H7 (cell line): ENCODE data around the gene KCNMA1. TPM values are rescaled to one million over a fixed set of nuclear protein-coding genes. Genes with fewer than 3 reads are reported as not detected.

Source experiments
- DNase-seq: peaks from one replicate; pipeline ENCODE4 v3.0.0; 2012
- H3K27me3 ChIP-seq: 2 replicates; pipeline ENCODE4 v1.6.0; 2011; ENCODE audit warnings: mild to moderate bottlenecking, low read length; ENCODE audit not compliant: control insufficient read depth, insufficient read depth
- H3K36me3 ChIP-seq: replicated peaks from 2 replicates; pipeline ENCODE4 v1.5.1; 2011; ENCODE audit warnings: low read length; ENCODE audit not compliant: control insufficient read depth, insufficient read depth
- H3K4me3 ChIP-seq: 2 replicates; pipeline ENCODE4 v1.5.1; 2011; ENCODE audit warnings: low read depth, mild to moderate bottlenecking, control low read depth, low read length, moderate library complexity; ENCODE audit not compliant: insufficient read depth
- total RNA-seq: library from RNA; depleted of rRNA; stranded (reverse); fragments of >200 nt; shearing (Covaris generic); gene quantifications from 2 replicates; pipeline ENCODE4 v1.2.3, GENCODE V29; 2014

KCNMA1 gene
- total RNA-seq, 1 experiment from 2014 or later = 0.94 TPM

GRCh38 chr10:77099136-77099535 is 538.5 kb downstream of the KCNMA1 start:
- Histone ChIP-seq H3K4me3 (no peak overlapping the region), H3K27me3 (peaks cover 2% of the 10 kb centered on the region), H3K36me3 (no peaks in the 10 kb centered on the region)
- DNase-seq = no peak

DNA sequence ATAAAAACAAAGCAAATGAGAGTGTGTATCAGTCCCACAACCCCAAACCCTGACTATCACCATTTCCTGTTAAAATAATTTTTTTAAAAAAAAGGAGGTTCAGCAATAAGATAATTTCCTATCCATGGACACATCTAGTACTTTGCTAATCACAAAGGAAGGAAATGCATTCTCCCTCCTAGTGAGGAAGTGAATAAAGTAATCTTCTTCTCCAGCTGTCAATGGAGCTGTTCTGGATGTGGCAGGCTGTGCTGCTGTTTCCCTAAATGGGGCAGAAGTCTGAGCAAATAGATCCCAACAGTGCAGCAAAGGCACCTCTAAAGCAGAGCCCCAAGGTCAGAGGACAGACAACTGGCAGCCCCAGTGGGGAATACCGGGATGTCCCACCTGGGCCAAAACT is 540.0 kb downstream of the KCNMA1 start:
- Histone ChIP-seq H3K27me3 (no peaks in the 10 kb centered on the region), H3K4me3 (no peak overlapping the region), H3K36me3 (no peaks in the 10 kb centered on the region)
- DNase-seq = no peak

- H3K4me3 ChIP-seq = no peak overlapping the region
Measured at GRCh38 chr10:77093126-77093525, 544.5 kb downstream of the KCNMA1 start.

DNA sequence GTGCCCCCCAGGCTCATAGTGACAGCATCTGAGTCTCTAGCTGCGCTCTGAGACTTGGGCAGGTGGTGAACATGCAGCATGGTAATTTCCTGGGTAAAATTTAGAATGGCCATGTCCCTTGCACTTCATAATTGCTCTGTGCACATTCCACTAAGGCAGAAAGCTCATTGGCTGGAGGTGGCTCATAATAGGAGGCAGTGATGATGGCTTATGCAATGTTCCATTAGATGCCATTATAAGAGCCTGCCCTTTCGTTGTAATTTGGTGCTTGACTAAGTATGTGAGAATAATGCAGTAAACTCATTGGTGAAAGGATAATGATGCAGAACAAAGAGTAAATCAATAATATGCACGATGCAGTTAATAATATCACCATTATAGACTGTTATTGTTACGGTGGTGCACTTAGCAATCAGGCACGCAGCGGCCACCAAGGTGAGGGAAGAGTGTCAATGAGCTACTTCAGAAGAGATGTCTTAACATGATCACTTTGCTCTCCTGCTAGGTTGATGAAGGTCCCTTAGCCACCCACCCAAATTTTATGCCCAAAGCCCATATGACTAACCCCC is 545.9 kb downstream of the KCNMA1 start:
- H3K27me3 ChIP-seq = no peaks in the 10 kb centered on the region
- no peak overlapping the region for H3K4me3 ChIP-seq
- no peaks in the 10 kb centered on the region for H3K36me3 ChIP-seq
- DNase-seq = no peak

More at GRCh38 chr10:77093126-77093525, 544.5 kb downstream of the KCNMA1 start:
- no peaks in the 10 kb centered on the region for H3K27me3 ChIP-seq
- DNase-seq = no peak
- no peaks in the 10 kb centered on the region for H3K36me3 ChIP-seq

DNA sequence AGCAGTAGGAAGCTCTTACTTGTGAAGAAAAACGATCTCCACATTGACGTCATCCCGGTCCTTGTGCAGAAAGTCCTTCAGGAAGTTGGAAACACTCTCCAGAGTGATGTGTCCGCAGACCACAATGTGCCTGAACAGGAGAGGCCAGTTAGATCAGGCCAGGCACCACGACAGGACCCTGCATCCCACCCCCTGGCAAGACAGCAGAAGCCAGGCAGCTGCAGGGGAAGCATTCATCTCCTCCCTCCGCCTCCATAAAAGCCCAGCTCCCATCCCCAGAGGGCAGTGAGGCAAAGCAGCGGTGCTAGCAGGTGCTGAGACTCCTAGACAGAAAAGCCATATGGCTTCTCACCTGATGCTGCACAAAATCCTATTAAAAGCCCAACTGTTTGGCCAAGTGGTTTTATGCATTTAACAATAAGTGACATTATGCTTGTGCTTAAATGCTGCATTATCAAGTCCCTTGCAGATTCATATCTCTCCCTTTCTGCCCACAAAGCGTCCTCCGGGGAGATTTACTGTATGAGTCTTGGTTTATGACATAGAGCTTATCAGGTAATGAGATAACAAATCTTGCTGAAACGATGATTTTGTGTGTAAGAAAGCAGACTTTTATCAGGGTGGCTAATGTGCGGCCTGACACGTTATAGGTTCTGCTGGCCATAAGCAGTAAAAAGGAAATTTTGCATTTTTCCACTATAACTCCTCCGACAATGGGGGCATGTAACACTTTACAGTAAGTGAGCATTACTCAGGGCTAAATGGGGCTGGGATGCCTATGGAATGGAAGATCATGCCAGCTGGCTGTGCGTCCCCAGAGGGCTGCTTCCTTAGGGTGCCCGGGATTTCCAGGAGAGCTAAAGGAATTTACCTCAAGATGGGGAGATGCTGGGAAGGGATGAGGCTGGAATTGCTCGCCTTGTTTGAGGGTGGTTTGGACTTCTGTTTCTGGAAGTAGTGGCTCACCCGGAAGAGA is 546.9 kb downstream of the KCNMA1 start:
- Histone ChIP-seq H3K27me3 (no peaks in the 10 kb centered on the region), H3K36me3 (no peaks in the 10 kb centered on the region)
- DNase-seq = no peak

DNA sequence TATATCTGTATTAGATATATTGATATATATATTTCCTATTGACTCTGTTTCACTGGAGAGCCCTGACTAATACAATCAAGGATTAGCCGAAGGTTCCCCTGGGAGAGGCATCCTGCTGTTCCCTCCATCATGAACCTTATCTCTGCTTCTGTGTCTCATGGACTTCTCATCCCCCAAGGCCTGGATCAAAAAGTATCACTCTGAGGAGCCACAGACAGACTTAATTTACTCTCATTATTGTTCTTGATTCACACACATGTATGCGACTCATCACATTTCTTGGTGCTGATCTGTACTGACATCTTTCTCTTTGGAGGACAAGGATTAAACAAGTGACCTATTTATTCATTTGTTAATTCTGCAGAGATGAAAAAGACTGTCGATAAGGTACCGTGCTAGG is 550.2 kb downstream of the KCNMA1 start:
- no peaks in the 10 kb centered on the region for H3K36me3 ChIP-seq
- no peak for DNase-seq

More for the DNA sequence above, 546.9 kb downstream of the KCNMA1 start:
- H3K4me3 ChIP-seq = no peak overlapping the region

DNA sequence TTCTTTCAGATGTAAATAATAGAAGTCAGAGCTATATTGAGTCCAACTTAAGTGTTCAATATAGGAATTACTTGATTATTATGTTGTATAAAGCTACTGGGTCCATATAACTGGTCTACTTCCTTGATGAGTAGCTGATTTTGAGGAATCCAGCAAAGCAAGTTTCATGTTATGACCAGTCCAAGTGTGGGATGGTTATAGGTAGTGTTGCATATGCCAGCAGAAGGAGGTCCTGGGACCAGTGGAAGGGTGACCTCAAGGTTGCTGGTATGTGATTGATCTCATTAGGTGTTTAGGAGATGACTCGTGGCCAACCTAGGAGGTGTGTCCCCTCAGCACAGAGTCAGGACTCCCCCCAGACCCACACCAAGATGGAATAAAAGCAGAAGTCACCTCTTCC is 551.5 kb downstream of the KCNMA1 start:
- H3K36me3 ChIP-seq = no peaks in the 10 kb centered on the region
- H3K4me3 ChIP-seq = no peak overlapping the region
- no peaks in the 10 kb centered on the region for H3K27me3 ChIP-seq
- DNase-seq = no peak

More for the DNA sequence above, 550.2 kb downstream of the KCNMA1 start:
- Histone ChIP-seq H3K27me3 (no peaks in the 10 kb centered on the region), H3K4me3 (no peak overlapping the region)

DNA sequence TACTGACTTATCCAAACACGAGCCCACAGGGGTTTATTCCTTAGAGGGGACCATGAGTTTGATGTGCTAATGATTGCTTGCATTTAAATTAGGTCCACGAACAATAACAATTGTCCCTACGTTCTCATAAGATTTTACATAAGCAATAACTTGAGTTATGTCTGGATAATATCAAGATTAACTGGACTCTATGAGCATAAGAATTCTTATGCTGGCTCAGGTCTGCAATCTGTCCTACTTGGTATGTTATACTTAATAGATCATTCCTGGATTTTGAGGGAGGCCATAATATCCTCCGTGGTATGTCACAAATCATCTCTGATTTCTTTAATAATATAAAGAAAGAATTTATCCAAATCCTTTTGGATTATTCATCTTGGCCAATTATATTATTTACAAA is 552.3 kb downstream of the KCNMA1 start:
- no peaks in the 10 kb centered on the region for H3K27me3 ChIP-seq
- DNase-seq = no peak
- no peaks in the 10 kb centered on the region for H3K36me3 ChIP-seq
- H3K4me3 ChIP-seq = no peak overlapping the region

DNA sequence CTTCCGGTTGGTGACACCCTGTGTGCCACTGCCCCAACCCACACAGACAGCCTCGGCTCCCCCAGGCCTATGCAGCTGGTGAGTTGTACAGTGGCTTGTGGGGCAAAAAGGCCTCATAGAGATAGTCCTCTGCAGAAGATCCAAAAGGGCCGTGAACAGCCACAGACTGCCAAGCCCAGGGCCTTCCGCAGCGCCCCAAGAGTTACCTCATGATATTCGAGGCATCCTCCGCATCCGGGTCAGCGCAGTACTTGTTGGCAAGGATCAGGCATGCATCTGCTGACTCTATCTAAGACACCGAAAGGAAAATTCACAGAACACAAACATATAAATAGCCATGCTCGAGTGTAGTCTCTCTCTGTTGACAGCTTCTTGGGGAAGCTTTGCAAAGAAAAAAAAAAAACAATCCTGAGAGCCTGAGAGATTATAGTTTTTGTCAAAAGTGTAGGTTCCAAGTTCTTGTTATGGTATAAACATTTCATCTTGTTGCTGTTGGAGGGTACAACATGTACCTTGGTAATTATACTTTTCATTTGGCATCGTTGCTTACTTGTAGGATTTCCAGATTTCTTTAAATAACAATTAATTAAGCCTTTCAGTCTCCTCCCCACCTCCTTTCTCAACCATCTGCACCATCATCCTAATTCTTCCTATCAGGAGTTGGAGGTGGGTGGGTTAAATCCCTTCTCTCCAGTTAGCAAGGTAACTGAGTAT is 553.0 kb downstream of the KCNMA1 start:
- Histone ChIP-seq H3K36me3 (no peaks in the 10 kb centered on the region), H3K4me3 (no peak overlapping the region), H3K27me3 (no peaks in the 10 kb centered on the region)
- DNase-seq = no peak

DNA sequence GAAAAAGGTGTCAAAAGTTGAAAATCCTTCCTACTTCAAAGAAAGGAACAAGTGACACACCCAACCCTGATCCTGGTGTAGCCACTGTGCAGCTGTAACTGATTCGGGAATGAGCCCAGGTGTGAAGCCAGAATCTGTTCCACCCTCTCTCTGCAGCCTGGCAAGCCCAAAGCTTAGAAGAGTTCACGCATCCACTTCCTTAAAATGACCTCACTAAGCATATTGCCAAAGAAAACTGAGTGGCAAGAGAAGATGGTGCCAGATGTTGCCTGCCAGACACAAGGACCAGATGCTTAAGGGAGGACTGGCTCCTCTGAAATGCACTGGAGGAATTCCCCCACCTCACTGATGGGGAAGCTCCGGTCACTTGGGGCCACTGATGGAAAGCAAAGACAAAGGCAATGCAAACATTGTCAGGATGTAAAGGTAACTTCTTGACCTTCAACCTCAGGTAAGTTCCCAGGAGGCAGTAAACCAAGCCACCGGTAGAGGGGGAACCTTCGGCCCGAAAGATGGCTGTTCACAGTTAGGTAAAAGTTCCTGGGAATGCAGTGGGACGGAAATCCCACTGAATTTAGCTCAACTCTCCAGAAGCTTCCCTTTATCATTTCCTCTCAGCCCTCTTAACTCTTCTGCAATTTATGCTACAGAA is 554.9 kb downstream of the KCNMA1 start:
- Histone ChIP-seq H3K36me3 (no peaks in the 10 kb centered on the region), H3K27me3 (no peaks in the 10 kb centered on the region), H3K4me3 (no peak overlapping the region)
- peak; percentile 72 for DNase-seq

DNA sequence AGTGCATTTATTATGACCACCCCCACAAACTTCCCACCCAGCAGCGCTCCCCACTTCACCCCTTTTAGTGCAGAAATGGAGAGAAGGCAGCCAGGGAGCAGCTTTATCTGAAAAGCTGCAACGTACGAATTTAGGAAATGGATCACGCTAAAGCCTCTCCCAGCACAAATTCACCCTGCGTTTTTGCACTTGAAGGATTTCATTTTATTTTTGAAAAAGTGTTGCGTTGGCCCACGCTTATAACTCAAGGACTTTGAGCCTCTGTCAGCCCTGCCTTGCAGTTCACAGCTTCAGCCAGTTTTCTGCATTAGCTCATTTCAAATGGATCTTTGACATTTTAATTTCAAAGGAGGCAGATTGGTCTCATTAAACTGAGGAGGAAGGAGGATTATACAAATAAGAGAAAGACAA is 556.1 kb downstream of the KCNMA1 start:
- H3K27me3 ChIP-seq = no peaks in the 10 kb centered on the region
- no peak overlapping the region for H3K4me3 ChIP-seq
- DNase-seq = no peak
- H3K36me3 ChIP-seq = no peaks in the 10 kb centered on the region

- H3K4me3 ChIP-seq = no peak overlapping the region
- no peak for DNase-seq
- H3K27me3 ChIP-seq = no peaks in the 10 kb centered on the region
Measured at GRCh38 chr10:77080361-77081027, 557.1 kb downstream of the KCNMA1 start.

GRCh38 chr10:77079592-77080300 is 557.9 kb downstream of the KCNMA1 start:
- no peaks in the 10 kb centered on the region for H3K36me3 ChIP-seq
- no peaks in the 10 kb centered on the region for H3K27me3 ChIP-seq
- DNase-seq = no peak
- H3K4me3 ChIP-seq = no peak overlapping the region

More at GRCh38 chr10:77080361-77081027, 557.1 kb downstream of the KCNMA1 start:
- no peaks in the 10 kb centered on the region for H3K36me3 ChIP-seq
